ENCODE measurements around the gene PPARA.
"Not testable (repeated sequence)": the region's sequence is repeated elsewhere in the genome, so short reads cannot be mapped to it uniquely, and the experiment has no call there.

Gene PPARA

GRCh38 chr22:46138058-46138797 is 12.1 kb upstream of the PPARA start:
- in situ Hi-C loops (cut with MboI; ENCODE audit: low pct_unique_long_range_greater_than_20kb, low sequenced_read_pairs), result no loop called here
- DNase-seq, result no peak

GRCh38 chr22:46139417-46139816 is 10.9 kb upstream of the PPARA start:
- DNase-seq; in situ Hi-C loops (cut with MboI; ENCODE audit: low pct_unique_long_range_greater_than_20kb, low sequenced_read_pairs): not testable (repeated sequence)

GRCh38 chr22:46139895-46140350 is 10.4 kb upstream of the PPARA start:
- in situ Hi-C loops (cut with MboI; ENCODE audit: low pct_unique_long_range_greater_than_20kb, low sequenced_read_pairs), result no loop called here
- DNase-seq, result no peak

GRCh38 chr22:46140989-46141928 is 9.1 kb upstream of the PPARA start:
- in situ Hi-C loops (cut with MboI; ENCODE audit: low pct_unique_long_range_greater_than_20kb, low sequenced_read_pairs), result no loop called here

GRCh38 chr22:46142548-46143490 is 7.5 kb upstream of the PPARA start:
- no peak for DNase-seq
- in situ Hi-C loops (cut with MboI; ENCODE audit: low pct_unique_long_range_greater_than_20kb, low sequenced_read_pairs), result no loop called here

More at GRCh38 chr22:46140989-46141928, 9.1 kb upstream of the PPARA start:
- DNase-seq, result no peak

- no peak for DNase-seq
- in situ Hi-C loops (cut with MboI; ENCODE audit: low pct_unique_long_range_greater_than_20kb, low sequenced_read_pairs), result no loop called here
Observed at GRCh38 chr22:46143491-46144147, 6.7 kb upstream of the PPARA start.

- DNase-seq, result no peak
- in situ Hi-C loops (cut with MboI; ENCODE audit: low pct_unique_long_range_greater_than_20kb, low sequenced_read_pairs), result no loop called here
Observed at GRCh38 chr22:46145361-46145851, 4.9 kb upstream of the PPARA start.

- in situ Hi-C loops (cut with MboI; ENCODE audit: low pct_unique_long_range_greater_than_20kb, low sequenced_read_pairs), result no loop called here
Observed at GRCh38 chr22:46145896-46146295, 4.4 kb upstream of the PPARA start.

GRCh38 chr22:46146329-46146728 is 4.0 kb upstream of the PPARA start:
- in situ Hi-C loops (cut with MboI; ENCODE audit: low pct_unique_long_range_greater_than_20kb, low sequenced_read_pairs), result no loop called here
- no peak for DNase-seq

More at GRCh38 chr22:46145896-46146295, 4.4 kb upstream of the PPARA start:
- no peak for DNase-seq

- no peak for DNase-seq
- in situ Hi-C loops (cut with MboI; ENCODE audit: low pct_unique_long_range_greater_than_20kb, low sequenced_read_pairs), result no loop called here
Observed at GRCh38 chr22:46147061-46147460, 3.3 kb upstream of the PPARA start.

- in situ Hi-C loops (cut with MboI; ENCODE audit: low pct_unique_long_range_greater_than_20kb, low sequenced_read_pairs), result no loop called here
- no peak for DNase-seq
Observed at GRCh38 chr22:46147471-46148267, 2.7 kb upstream of the PPARA start.

GRCh38 chr22:46148336-46148735 is 2.0 kb upstream of the PPARA start:
- in situ Hi-C loops (cut with MboI; ENCODE audit: low pct_unique_long_range_greater_than_20kb, low sequenced_read_pairs), result no loop called here
- no peak for DNase-seq

- in situ Hi-C loops (cut with MboI; ENCODE audit: low pct_unique_long_range_greater_than_20kb, low sequenced_read_pairs), result no loop called here
- no peak for DNase-seq
Observed at GRCh38 chr22:46148816-46149511, 1.4 kb upstream of the PPARA start.

GRCh38 chr22:46149512-46150033 is 753 bp upstream of the PPARA start:
- no peak for DNase-seq
- in situ Hi-C loops (cut with MboI; ENCODE audit: low pct_unique_long_range_greater_than_20kb, low sequenced_read_pairs), result no loop called here

- DNase-seq, result peak; percentile 43
- in situ Hi-C loops (cut with MboI; ENCODE audit: low pct_unique_long_range_greater_than_20kb, low sequenced_read_pairs), result no loop called here
Observed at GRCh38 chr22:46150655-46151477, 540 bp downstream of the PPARA start.

- no peak for DNase-seq
- in situ Hi-C loops (cut with MboI; ENCODE audit: low pct_unique_long_range_greater_than_20kb, low sequenced_read_pairs), result no loop called here
Observed at GRCh38 chr22:46153930-46154329, 3.6 kb downstream of the PPARA start.
